MM.1S (cell line): ENCODE measurements around the gene ROBO2.

Experiments
- DNase-seq: peaks from one replicate; pipeline ENCODE4 v3.0.0-alpha.2; 2015
- H2AFZ ChIP-seq: fragments of 300-600 bp; sonication (generic); 2 replicates; pipeline ENCODE4 v1.6.0; 2016; ENCODE audit warnings: antibody characterized with exemption, low read length
- H3F3A ChIP-seq: fragments of 300-600 bp; sonication (generic); 2 replicates; pipeline ENCODE4 v1.6.1; 2016; ENCODE audit warnings: mild to moderate bottlenecking, antibody characterized with exemption, low read length, moderate library complexity, mixed read lengths; ENCODE audit not compliant: insufficient read depth
- H3K27ac ChIP-seq: fragments of 300-600 bp; sonication (generic); 2 replicates; pipeline ENCODE4 v1.5.1; 2016; ENCODE audit warnings: mild to moderate bottlenecking, low read length
- H3K27me3 ChIP-seq: fragments of 300-600 bp; sonication (generic); replicated peaks from 2 replicates; pipeline ENCODE4 v1.6.0; 2016; ENCODE audit warnings: low read length; ENCODE audit not compliant: insufficient read depth
- H3K36me3 ChIP-seq: fragments of 300-600 bp; sonication (generic); replicated peaks from 2 replicates; pipeline ENCODE4 v1.6.1; 2016; ENCODE audit warnings: mild to moderate bottlenecking, low read length, mixed read lengths; ENCODE audit not compliant: insufficient read depth
- H3K4me1 ChIP-seq: fragments of 300-600 bp; sonication (generic); 2 replicates; pipeline ENCODE4 v1.6.1; 2016; ENCODE audit warnings: low read length, mixed read lengths
- H3K4me2 ChIP-seq: fragments of 300-600 bp; sonication (generic); 2 replicates; pipeline ENCODE4 v1.6.0; 2016; ENCODE audit warnings: low read depth, low read length
- H3K4me3 ChIP-seq: fragments of 300-600 bp; sonication (generic); 2 replicates; pipeline ENCODE4 v1.5.1; 2016; ENCODE audit warnings: low read length, mixed read lengths
- H3K79me2 ChIP-seq: fragments of 300-600 bp; sonication (generic); 2 replicates; pipeline ENCODE4 v1.6.1; 2016; ENCODE audit warnings: mixed run types, low read length, mixed read lengths
- H3K9ac ChIP-seq: fragments of 300-600 bp; sonication (generic); 2 replicates; pipeline ENCODE4 v1.6.1; 2016; ENCODE audit warnings: low read length, mixed read lengths
- H3K9me2 ChIP-seq: fragments of 300-600 bp; sonication (generic); replicated peaks from 2 replicates; pipeline ENCODE4 v1.6.1; 2016; ENCODE audit warnings: mild to moderate bottlenecking, low read length, mixed read lengths; ENCODE audit not compliant: insufficient read depth
- H3K9me3 ChIP-seq: fragments of 300-600 bp; sonication (generic); replicated peaks from 2 replicates; pipeline ENCODE4 v1.6.1; 2016; ENCODE audit warnings: mild to moderate bottlenecking, low read length, mixed read lengths; ENCODE audit not compliant: insufficient read depth
- H4K20me1 ChIP-seq: fragments of 300-600 bp; sonication (generic); 2 replicates; pipeline ENCODE4 v1.6.1; 2016; ENCODE audit warnings: mild to moderate bottlenecking, low read length, moderate library complexity, mixed read lengths; ENCODE audit not compliant: insufficient read depth
- CTCF ChIP-seq: fragments of 300-600 bp; sonication (generic); IDR thresholded peaks from 2 replicates; pipeline ENCODE4 v1.5.1; 2016; ENCODE audit warnings: antibody characterized with exemption, low read length, mixed read lengths
- EZH2 ChIP-seq: fragments of 300-600 bp; sonication (generic); optimal IDR thresholded peaks from 2 replicates; pipeline ENCODE3; 2017; ENCODE audit warnings: low read depth, mild to moderate bottlenecking, antibody characterized with exemption, low read length, mixed read lengths
- EZH2phosphoT487 ChIP-seq: fragments of 300-600 bp; sonication (generic); IDR thresholded peaks from 2 replicates; pipeline ENCODE4 v1.6.1; 2018; ENCODE audit warnings: antibody characterized with exemption, low read length

The ROBO2 gene

GRCh38 chr3:77563012-77563411 lies 523.1 kb downstream of the ROBO2 start:
- Histone ChIP-seq H2AFZ (no peak overlapping the region), H3K79me2 (no peaks in the 10 kb centered on the region), H3K9ac (no peak overlapping the region), H3K27ac (no peak overlapping the region), H3K4me3 (no peak overlapping the region), H4K20me1 (no peaks in the 10 kb centered on the region), H3K4me2 (no peak overlapping the region), H3F3A (no peaks in the 10 kb centered on the region), H3K36me3 (no peaks in the 10 kb centered on the region), H3K27me3 (no peaks in the 10 kb centered on the region), H3K9me3 (no peaks in the 10 kb centered on the region), H3K4me1 (no peaks in the 10 kb centered on the region), H3K9me2 (no peaks in the 10 kb centered on the region)
- no peak for DNase-seq
- TF ChIP-seq EZH2 (no peak), EZH2phosphoT487 (no peak), CTCF (no peak)

GRCh38 chr3:77566055-77566454 lies 526.2 kb downstream of the ROBO2 start:
- H3K4me2 ChIP-seq: no peak overlapping the region
- H3K9me2 ChIP-seq: no peaks in the 10 kb centered on the region
- no peaks in the 10 kb centered on the region for H3K36me3 ChIP-seq
- H3F3A ChIP-seq: no peaks in the 10 kb centered on the region
- TF ChIP-seq EZH2 (no peak), EZH2phosphoT487 (no peak), CTCF (no peak)
- no peaks in the 10 kb centered on the region for H4K20me1 ChIP-seq
- no peaks in the 10 kb centered on the region for H3K79me2 ChIP-seq
- H2AFZ ChIP-seq: no peak overlapping the region
- no peak overlapping the region for H3K27ac ChIP-seq
- DNase-seq: no peak
- H3K4me3 ChIP-seq: no peak overlapping the region
- no peak overlapping the region for H3K9ac ChIP-seq
- H3K4me1 ChIP-seq: no peaks in the 10 kb centered on the region
- no peaks in the 10 kb centered on the region for H3K27me3 ChIP-seq
- no peaks in the 10 kb centered on the region for H3K9me3 ChIP-seq

- DNase-seq: no peak
- H3K36me3 ChIP-seq: no peaks in the 10 kb centered on the region
- H3K9me2 ChIP-seq: no peaks in the 10 kb centered on the region
- no peaks in the 10 kb centered on the region for H3F3A ChIP-seq
- no peaks in the 10 kb centered on the region for H3K79me2 ChIP-seq
- no peaks in the 10 kb centered on the region for H3K4me1 ChIP-seq
- H3K27ac ChIP-seq: no peak overlapping the region
- no peak overlapping the region for H3K4me2 ChIP-seq
- H2AFZ ChIP-seq: no peak overlapping the region
- no peaks in the 10 kb centered on the region for H3K27me3 ChIP-seq
- no peak overlapping the region for H3K4me3 ChIP-seq
- H3K9ac ChIP-seq: no peak overlapping the region
- H3K9me3 ChIP-seq: no peaks in the 10 kb centered on the region
- TF ChIP-seq CTCF (no peak), EZH2 (no peak), EZH2phosphoT487 (no peak)
- H4K20me1 ChIP-seq: no peaks in the 10 kb centered on the region
Measured at GRCh38 chr3:77571971-77572715, 532.2 kb downstream of the ROBO2 start.
